Esophagus squamous epithelium (tissue), 5 donors: ENCODE measurements around the gene OPHN1. TPM values are rescaled to one million over a fixed set of nuclear protein-coding genes. Genes with fewer than 3 reads are reported as not detected.
"Not testable (repeated sequence)": the region's sequence is repeated elsewhere in the genome, so short reads cannot be mapped to it uniquely, and the experiment has no call there.

Source experiments
- DNase-seq: peaks from one replicate; lab custom pipeline; 2025; lab: John Stamatoyannopoulos, UW
- H3K27ac ChIP-seq, 4 donors: fragments of 200-600 bp; sonication (generic); one replicate each; pipeline ENCODE4 v1.5.1; 2016 to 2019; ENCODE audit warnings: mild to moderate bottlenecking in 1 of 4
- H3K27me3 ChIP-seq, 4 donors: fragments of 200-600 bp; sonication (generic); 1 replicate in 3 of 4; 2 replicates in 1 of 4; pipeline versions ENCODE4 v1.5.1 to v1.6.0; 2017 to 2021; ENCODE audit warnings: antibody characterized with exemption in 1 of 4
- H3K36me3 ChIP-seq, 3 donors: fragments of 200-600 bp; sonication (generic); one replicate each; pipeline ENCODE4 v1.5.1; 2016 to 2019
- H3K4me1 ChIP-seq, 3 donors: fragments of 200-600 bp; sonication (generic); one replicate each; pipeline ENCODE4 v1.5.1; 2017 to 2019
- H3K4me3 ChIP-seq, 4 donors: fragments of 200-600 bp; sonication (generic); 1 replicate in 3 of 4; 2 replicates in 1 of 4; pipeline ENCODE4 v1.5.1; 2016 to 2019; ENCODE audit warnings: mild to moderate bottlenecking in 2 of 4, moderate library complexity in 1 of 4
- H3K9me3 ChIP-seq, 3 donors: fragments of 200-600 bp; sonication (generic); one replicate each; pipeline ENCODE4 v1.5.1; 2016 to 2019
- CTCF ChIP-seq, 6 experiments: fragments of 450-650 bp in 4 of 6; fragments of 200-600 bp in 2 of 6; sonication (generic) in 2 of 6; IDR thresholded peaks; one replicate each; pipeline ENCODE4 v1.5.1; 2016 to 2019; ENCODE audit warnings: antibody characterized with exemption in 6 of 6, mild to moderate bottlenecking in 4 of 6, moderate library complexity in 4 of 6
- POLR2A ChIP-seq, 4 donors: fragments of 450-650 bp; IDR thresholded peaks; one replicate each; pipeline ENCODE4 v1.6.1; 2017; ENCODE audit warnings: antibody characterized with exemption in 4 of 4, mild to moderate bottlenecking in 4 of 4, moderate library complexity in 3 of 4
- WGBS, 2 donors: methylation state at CpG; one replicate each; pipeline ENCODE4 v1.1.5; 2018; 5-methylcytosine and 5-hydroxymethylcytosine counted together
- intact Hi-C: fragments of 100-400 bp; cut with DNase I; formaldehyde crosslinking; loops from one replicate; pipeline ENCODE4 v1.15.0; 2022
- total RNA-seq, 4 donors: library from RNA; depleted of rRNA; stranded (reverse); fragments of >200 nt; gene quantifications; one replicate each; pipeline ENCODE4 v1.1.0, GENCODE V29; 2016
- donor health status: DM: yes; HTN: yes; CAD: no.

OPHN1 gene
- total RNA-seq, 4 donors from 2014 or later: 2.6 to 6.5 (median 4.4) TPM

- Histone ChIP-seq H3K27ac (no peak overlapping the region), H3K4me3 (no peak overlapping the region), H3K9me3 (no peaks in the 10 kb centered on the region), H3K36me3 (no peaks in the 10 kb centered on the region), H3K27me3 (no peaks in the 10 kb centered on the region), H3K4me1 (no peaks in the 10 kb centered on the region)
- 57 to 85% methylated on average over 1 to 2 of the region's 2 CpGs for WGBS, 2 donors
- intact Hi-C loops: no loop called here
- DNase-seq: no peak
- TF ChIP-seq POLR2A (IDR thresholded peaks at IDR 0.05) (no peak), CTCF (IDR thresholded peaks at IDR 0.05) (no peak)
These were observed 30.3 kb downstream of the OPHN1 start for GRCh38 chrX:68403038-68403437.

DNA sequence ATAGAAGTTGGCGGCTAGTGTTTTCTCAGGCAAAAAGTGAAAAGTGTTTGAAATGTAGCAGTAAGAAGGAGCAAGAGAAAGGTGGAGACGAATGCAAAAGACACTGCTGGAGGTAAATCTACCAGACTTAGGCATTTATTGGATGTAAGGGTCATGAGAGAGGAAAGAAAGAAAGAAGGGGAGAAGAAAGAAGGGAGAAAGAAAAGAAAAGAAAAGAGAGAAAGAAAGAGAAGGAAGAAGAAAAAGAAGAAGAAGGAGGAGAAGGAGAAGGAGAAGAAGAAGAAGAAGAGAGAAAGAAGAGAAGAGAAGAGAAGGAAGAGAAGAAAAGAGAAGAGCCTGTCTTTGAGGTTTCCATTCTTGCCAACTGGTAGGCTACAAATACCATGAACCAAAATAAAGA is 31.2 kb downstream of the OPHN1 start:
- Histone ChIP-seq H3K4me3 (no peak overlapping the region), H3K4me1 (no peaks in the 10 kb centered on the region), H3K36me3 (no peaks in the 10 kb centered on the region), H3K27ac (no peak overlapping the region), H3K9me3 (no peaks in the 10 kb centered on the region), H3K27me3 (no peaks in the 10 kb centered on the region)
- no peak for TF ChIP-seq CTCF (IDR thresholded peaks at IDR 0.05)
- TF ChIP-seq POLR2A (IDR thresholded peaks at IDR 0.05): no peak
- no peak for DNase-seq
- 92 to 95% methylated on average over 2 of the region's 2 CpGs for WGBS, 2 donors
- intact Hi-C loops: no loop called here

DNA sequence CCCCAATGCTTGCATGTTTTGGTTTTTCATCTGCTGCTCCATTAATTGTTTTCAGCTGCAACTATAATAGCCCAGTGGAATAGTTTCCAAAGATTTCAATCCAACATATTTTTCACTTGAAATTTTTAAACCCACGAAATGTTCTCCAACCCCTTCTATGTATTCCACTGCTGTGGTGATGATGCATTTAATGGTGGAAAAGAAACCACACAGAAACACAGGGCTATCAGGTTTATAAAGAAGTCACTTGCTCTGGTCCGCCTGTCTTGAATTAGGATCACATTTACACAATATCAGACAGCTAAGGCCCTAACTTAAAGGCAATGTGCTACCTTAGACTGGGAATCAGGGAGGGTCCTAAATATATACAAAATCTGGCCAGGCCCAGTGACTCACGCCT is 35.0 kb downstream of the OPHN1 start:
- H3K4me3 ChIP-seq: no peak overlapping the region
- no peak for TF ChIP-seq CTCF (IDR thresholded peaks at IDR 0.05)
- TF ChIP-seq POLR2A (IDR thresholded peaks at IDR 0.05): no peak
- no peaks in the 10 kb centered on the region for H3K4me1 ChIP-seq
- WGBS, 2 donors: 50 to 71% methylated on average over 2 to 3 of the region's 3 CpGs
- H3K9me3 ChIP-seq: no peaks in the 10 kb centered on the region
- DNase-seq: no peak
- no peaks in the 10 kb centered on the region for H3K27me3 ChIP-seq
- no peaks in the 10 kb centered on the region for H3K36me3 ChIP-seq
- intact Hi-C loops: no loop called here
- no peak overlapping the region for H3K27ac ChIP-seq

DNA sequence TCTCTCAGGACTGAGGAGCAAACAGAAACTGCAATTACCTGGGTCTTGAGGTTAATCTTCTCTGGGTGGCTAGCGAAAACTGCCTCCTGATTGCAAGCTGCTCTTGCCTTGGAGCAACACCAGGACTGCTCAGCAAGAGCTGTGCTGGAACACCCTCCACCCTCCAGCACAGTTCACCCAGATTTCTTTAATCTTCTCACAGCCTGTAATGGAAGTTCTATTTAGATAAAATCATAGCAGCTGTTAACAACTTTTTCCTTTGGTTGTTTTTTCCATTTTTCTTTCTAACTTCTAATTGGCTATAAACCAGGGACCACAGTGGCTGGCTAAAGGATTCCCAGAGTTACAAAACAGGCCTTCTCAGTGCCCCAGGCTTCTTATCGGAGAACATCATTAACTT is 36.3 kb downstream of the OPHN1 start:
- H3K4me1 ChIP-seq: no peaks in the 10 kb centered on the region
- no peak for DNase-seq
- 60 to 73% methylated on average over 2 of the region's 2 CpGs for WGBS, 2 donors
- H3K27ac ChIP-seq: no peak overlapping the region
- TF ChIP-seq POLR2A (IDR thresholded peaks at IDR 0.05) (no peak), CTCF (IDR thresholded peaks at IDR 0.05) (no peak)
- H3K36me3 ChIP-seq: no peaks in the 10 kb centered on the region
- H3K27me3 ChIP-seq: no peaks in the 10 kb centered on the region
- no peaks in the 10 kb centered on the region for H3K9me3 ChIP-seq
- no peak overlapping the region for H3K4me3 ChIP-seq
- intact Hi-C loops: no loop called here

GRCh38 chrX:68389419-68389960 is 43.8 kb downstream of the OPHN1 start:
- H3K9me3 ChIP-seq, intact Hi-C loops, H3K4me1 ChIP-seq, H3K27ac ChIP-seq, H3K27me3 ChIP-seq, H3K4me3 ChIP-seq, H3K36me3 ChIP-seq, DNase-seq: not testable (repeated sequence)
- 74 to 89% methylated on average over 1 to 3 of the region's 3 CpGs for WGBS, 2 donors

DNA sequence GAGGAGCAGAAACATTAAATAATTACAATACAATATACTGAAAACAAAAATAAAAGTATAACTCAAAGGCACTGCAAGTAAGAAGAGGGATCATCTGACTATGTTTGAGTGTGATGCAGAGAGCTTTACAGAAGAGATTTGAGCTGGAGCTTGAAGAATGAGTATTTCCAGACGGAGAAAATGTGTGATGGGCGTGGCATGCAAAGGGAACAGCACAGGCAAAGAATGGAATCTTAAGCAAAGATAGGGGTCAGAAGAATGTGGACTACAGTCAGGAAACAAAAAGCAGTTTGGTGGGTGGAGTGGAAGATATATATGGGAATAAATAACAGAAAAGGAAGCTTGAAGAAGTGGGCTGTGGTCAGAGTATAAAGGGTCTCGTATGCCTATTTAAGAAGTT is 45.5 kb downstream of the OPHN1 start:
- Histone ChIP-seq H3K4me1 (no peaks in the 10 kb centered on the region), H3K27me3 (no peaks in the 10 kb centered on the region), H3K9me3 (no peaks in the 10 kb centered on the region), H3K4me3 (no peak overlapping the region), H3K27ac (no peak overlapping the region), H3K36me3 (no peaks in the 10 kb centered on the region)
- intact Hi-C loops: no loop called here
- no peak for DNase-seq
- 66 to 81% methylated on average over 3 of the region's 3 CpGs for WGBS, 2 donors
- TF ChIP-seq CTCF (IDR thresholded peaks at IDR 0.05) (no peak), POLR2A (IDR thresholded peaks at IDR 0.05) (no peak)
